ENCODE results near the gene GPR156. TPM values are rescaled to one million over a fixed set of nuclear protein-coding genes. Genes with fewer than 3 reads are reported as not detected.
A peak's percentile ranks its signal among the peaks of the same experiment; 100 is the strongest.

Gene GPR156
- total and polyA plus RNA-seq, 7 donors = 0.07 to 1.7 (median 1.1) TPM; not detected in 2

DNA sequence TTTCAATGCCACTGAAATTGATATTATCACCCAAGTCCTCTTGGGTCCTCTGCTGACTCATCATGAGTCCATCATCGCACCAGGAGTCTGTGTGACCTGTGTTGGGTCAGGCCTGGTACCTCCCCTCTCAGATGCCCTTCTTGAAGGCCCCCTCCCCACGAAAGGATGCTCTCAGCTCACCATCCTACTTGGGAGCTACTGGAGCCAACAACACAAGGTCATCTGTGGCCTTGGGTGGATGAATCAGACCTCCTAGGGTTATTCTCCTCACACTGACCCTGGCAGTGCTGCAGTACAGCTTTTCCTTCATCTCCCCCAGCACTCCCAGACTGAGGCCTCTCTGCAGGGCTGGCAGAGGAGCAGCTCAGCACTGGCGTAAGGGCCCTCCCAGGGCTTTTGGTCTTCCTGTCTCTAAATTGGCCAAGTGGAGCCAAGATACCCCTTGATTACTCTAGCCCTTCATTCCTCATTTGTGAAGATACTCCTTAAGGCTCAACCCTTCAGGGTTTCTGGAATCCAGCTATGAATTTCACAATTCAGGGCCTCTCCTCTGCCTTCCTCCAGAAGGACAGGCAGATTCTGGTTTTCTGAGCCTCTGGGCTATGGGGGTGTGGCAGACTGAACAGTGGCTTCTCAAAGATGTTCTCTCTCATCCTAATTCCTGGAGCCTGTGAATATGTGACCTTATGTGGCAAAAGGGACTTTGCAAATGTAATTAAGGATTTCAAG is 110.0 kb downstream of the GPR156 start:
- no peak for DNase-seq
- TF ChIP-seq POLR2AphosphoS5 (IDR thresholded peaks at IDR 0.05) = no peak
- TF ChIP-seq EP300 (IDR thresholded peaks at IDR 0.05) = no peak
- TF ChIP-seq, protein P1, sequence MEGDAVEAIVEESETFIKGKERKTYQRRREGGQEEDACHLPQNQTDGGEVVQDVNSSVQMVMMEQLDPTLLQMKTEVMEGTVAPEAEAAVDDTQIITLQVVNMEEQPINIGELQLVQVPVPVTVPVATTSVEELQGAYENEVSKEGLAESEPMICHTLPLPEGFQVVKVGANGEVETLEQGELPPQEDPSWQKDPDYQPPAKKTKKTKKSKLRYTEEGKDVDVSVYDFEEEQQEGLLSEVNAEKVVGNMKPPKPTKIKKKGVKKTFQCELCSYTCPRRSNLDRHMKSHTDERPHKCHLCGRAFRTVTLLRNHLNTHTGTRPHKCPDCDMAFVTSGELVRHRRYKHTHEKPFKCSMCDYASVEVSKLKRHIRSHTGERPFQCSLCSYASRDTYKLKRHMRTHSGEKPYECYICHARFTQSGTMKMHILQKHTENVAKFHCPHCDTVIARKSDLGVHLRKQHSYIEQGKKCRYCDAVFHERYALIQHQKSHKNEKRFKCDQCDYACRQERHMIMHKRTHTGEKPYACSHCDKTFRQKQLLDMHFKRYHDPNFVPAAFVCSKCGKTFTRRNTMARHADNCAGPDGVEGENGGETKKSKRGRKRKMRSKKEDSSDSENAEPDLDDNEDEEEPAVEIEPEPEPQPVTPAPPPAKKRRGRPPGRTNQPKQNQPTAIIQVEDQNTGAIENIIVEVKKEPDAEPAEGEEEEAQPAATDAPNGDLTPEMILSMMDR (IDR thresholded peaks at IDR 0.05) = no peak
- no peak for TF ChIP-seq POLR2A (IDR thresholded peaks at IDR 0.05)
- Histone ChIP-seq H3K36me3 (no peaks in the 10 kb centered on the region), H3K27me3 (no peaks in the 10 kb centered on the region), H3K9me3 (no peaks in the 10 kb centered on the region), H3K4me3 (no peak overlapping the region), H3K4me1 (peaks cover 0 to 39% (median 33%) of the 10 kb centered on the region in 4 donors), H3K27ac (no peak overlapping the region)
- WGBS, 2 donors = 84 to 90% methylated on average over 2 to 3 of the region's 3 CpGs
- intact Hi-C loops (cut with DNase I) = loop anchor here (5.0 kb wide), 1 partner anchor 78 kb away; no protein-coding TSS in a partner anchor

DNA sequence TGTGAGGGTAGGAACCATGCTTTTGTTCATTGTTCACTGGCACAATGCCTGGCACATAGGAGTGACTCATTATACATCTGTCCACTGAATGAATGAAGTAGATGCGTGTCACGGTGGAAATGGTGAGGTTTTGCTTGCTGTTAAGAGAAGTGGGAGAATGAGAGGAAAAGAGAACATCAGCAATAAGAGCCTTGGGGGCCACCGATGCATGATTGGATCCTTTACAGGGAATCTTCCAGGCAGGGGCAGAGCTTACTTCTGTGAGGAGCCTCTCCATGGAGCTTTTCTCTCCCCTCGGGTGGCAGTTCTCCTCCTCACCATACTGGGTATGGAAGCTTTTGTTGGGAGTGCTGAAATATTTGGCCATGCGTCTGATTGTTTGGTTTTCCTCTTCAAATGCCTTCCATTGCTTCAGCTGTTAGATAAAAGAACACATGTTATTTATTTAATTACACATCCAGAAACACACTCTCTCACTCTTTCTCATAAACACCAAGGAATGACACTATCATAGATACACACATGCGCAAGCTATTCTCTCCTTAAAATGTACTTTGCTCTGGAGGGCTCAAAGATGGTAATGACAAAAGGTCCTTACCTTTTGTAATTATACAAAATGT is 111.9 kb downstream of the GPR156 start:
- Histone ChIP-seq H3K4me3 (no peak overlapping the region), H3K27ac (no peak overlapping the region), H3K36me3 (no peaks in the 10 kb centered on the region), H3K9me3 (no peaks in the 10 kb centered on the region), H3K27me3 (no peaks in the 10 kb centered on the region), H3K4me1 (peaks cover 0 to 33% (median 30%) of the 10 kb centered on the region in 4 donors)
- WGBS, 2 donors = 92 to 96% methylated on average over 6 of the region's 6 CpGs
- TF ChIP-seq POLR2A (IDR thresholded peaks at IDR 0.05) (no peak), POLR2AphosphoS5 (IDR thresholded peaks at IDR 0.05) (no peak), EP300 (IDR thresholded peaks at IDR 0.05) (no peak)
- TF ChIP-seq, protein P1 (IDR thresholded peaks at IDR 0.05) = no peak
- intact Hi-C loops (cut with DNase I) = no loop called here
- DNase-seq = no peak

DNA sequence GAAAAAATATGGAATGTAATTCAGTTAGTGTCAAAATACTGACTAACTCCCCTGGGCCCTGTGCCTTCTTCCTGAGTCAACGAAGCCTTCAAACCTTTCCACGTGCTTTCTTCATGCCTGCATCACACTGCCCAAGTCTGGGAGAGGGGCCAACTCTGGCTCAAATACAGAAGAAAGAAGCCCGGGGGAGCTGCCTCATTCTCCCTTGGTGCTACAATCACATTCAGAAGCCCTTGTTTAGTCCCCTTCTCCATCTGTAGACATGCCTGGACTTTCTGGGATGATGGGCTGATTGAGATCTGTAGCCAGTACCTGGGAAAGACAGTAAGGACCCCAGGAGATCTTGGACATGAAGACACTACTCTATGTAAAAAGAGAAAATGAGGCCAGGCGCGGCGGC is 113.0 kb downstream of the GPR156 start:
- intact Hi-C loops (cut with DNase I) = no loop called here

DNA sequence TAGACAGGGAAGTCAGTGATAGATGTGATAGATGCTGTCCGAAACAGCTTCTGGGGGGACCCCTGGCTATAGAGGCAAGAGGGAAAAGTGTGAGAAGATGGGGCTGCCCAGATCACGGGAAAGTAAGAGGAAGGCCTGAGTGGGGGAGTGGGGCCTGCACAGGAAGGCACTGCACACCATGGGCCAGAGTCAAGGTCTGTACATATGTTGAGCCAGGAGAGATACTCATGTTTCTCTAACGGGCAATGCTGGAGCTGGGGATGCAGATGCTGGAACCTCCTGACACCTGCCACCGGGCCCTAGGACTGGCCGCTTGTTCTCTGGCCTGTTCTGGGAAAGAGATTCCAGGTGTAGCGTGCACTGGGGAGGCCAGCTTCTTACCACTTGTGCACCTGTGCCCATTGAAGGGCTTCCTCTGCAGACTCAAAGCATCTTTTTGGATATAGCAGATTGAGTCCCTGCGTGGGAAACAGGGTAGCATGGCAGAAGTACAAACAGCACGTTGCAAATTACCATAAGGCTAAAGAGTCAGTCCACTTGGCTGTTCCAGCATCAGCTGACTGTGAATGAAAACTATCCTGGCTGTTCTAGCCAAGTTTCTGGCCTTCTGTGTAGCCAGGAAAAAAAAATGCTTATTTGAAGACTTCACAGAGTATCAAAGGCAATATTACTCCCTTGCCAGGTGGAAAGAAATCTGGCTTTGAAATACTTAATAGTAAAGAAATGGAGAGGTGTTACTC is 113.7 kb downstream of the GPR156 start:
- intact Hi-C loops (cut with DNase I) = no loop called here
- H3K27ac ChIP-seq = peak overlapping the region in 3 of 4 donors; percentile 25 to 64 (median 31)
- no peaks in the 10 kb centered on the region for H3K27me3 ChIP-seq
- H3K9me3 ChIP-seq = no peaks in the 10 kb centered on the region
- TF ChIP-seq POLR2A (IDR thresholded peaks at IDR 0.05) (no peak), POLR2AphosphoS5 (IDR thresholded peaks at IDR 0.05) (peak in 1 of 4 donors; percentile 38)
- no peak overlapping the region for H3K4me3 ChIP-seq
- WGBS, 2 donors = 91% methylated on average over 8 of the region's 8 CpGs
- H3K36me3 ChIP-seq = no peaks in the 10 kb centered on the region
- no peak for DNase-seq
- peaks cover 0 to 21% (median 18%) of the 10 kb centered on the region in 4 donors for H3K4me1 ChIP-seq

More for the DNA sequence above, 113.0 kb downstream of the GPR156 start:
- no peak for DNase-seq
- H3K27ac ChIP-seq = peak overlapping the region in 3 of 4 donors; percentile 25 to 64 (median 31)
- 73 to 76% methylated on average over 6 of the region's 6 CpGs for WGBS, 2 donors
- no peaks in the 10 kb centered on the region for H3K9me3 ChIP-seq
- no peak overlapping the region for H3K4me3 ChIP-seq
- no peaks in the 10 kb centered on the region for H3K27me3 ChIP-seq
- TF ChIP-seq POLR2A (IDR thresholded peaks at IDR 0.05) = no peak
- TF ChIP-seq, protein P1 (IDR thresholded peaks at IDR 0.05) = no peak
- no peak for TF ChIP-seq POLR2AphosphoS5 (IDR thresholded peaks at IDR 0.05)
- no peak for TF ChIP-seq EP300 (IDR thresholded peaks at IDR 0.05)
- H3K4me1 ChIP-seq = peaks cover 0 to 24% (median 23%) of the 10 kb centered on the region in 4 donors
- H3K36me3 ChIP-seq = no peaks in the 10 kb centered on the region

DNA sequence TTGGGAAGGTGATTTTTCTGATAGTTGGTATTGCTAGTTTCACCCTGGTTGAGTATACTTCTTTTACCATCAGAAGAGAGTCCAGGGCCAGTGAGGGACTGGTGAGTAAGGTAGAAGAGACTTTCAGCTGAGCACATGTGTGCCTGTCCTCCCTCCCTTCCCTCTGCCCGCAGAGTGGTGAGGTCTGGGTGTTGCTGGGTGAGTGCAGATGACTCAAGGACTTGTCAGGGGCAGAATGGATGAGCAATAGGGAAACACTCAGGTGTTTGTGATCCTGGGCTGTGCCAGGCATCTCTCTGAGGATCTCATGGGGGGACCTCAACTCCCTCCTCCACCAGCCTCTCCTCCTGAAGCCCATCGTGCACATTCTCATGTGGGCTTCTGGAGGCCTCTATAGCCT is 114.8 kb downstream of the GPR156 start:
- DNase-seq = no peak
- Histone ChIP-seq H3K27me3 (no peaks in the 10 kb centered on the region), H3K9me3 (no peaks in the 10 kb centered on the region), H3K36me3 (no peaks in the 10 kb centered on the region), H3K4me3 (no peak overlapping the region), H3K4me1 (peaks cover 0 to 21% (median 18%) of the 10 kb centered on the region in 4 donors), H3K27ac (no peak overlapping the region)
- TF ChIP-seq POLR2AphosphoS5 (IDR thresholded peaks at IDR 0.05) (no peak), POLR2A (IDR thresholded peaks at IDR 0.05) (no peak), EP300 (IDR thresholded peaks at IDR 0.05) (no peak)
- TF ChIP-seq, protein P1 (IDR thresholded peaks at IDR 0.05) = no peak
- WGBS, 2 donors = 86% methylated on average over 2 of the region's 2 CpGs
- intact Hi-C loops (cut with DNase I) = no loop called here
